GM18526 (cell line): ENCODE data around the gene ACOX1.

ENCODE experiments used
- POLR2A ChIP-seq: IDR thresholded peaks from 3 replicates; pipeline ENCODE4 v1.6.1; 2011; ENCODE audit not compliant: insufficient read length; ENCODE audit errors: extremely low read depth

The ACOX1 gene

GRCh38 chr17:75915268-75915667, 63.7 kb downstream of the ACOX1 start:
- TF ChIP-seq POLR2A, result no peak

- TF ChIP-seq POLR2A, result no peak
These were observed 64.2 kb downstream of the ACOX1 start for GRCh38 chr17:75914643-75915267.

DNA sequence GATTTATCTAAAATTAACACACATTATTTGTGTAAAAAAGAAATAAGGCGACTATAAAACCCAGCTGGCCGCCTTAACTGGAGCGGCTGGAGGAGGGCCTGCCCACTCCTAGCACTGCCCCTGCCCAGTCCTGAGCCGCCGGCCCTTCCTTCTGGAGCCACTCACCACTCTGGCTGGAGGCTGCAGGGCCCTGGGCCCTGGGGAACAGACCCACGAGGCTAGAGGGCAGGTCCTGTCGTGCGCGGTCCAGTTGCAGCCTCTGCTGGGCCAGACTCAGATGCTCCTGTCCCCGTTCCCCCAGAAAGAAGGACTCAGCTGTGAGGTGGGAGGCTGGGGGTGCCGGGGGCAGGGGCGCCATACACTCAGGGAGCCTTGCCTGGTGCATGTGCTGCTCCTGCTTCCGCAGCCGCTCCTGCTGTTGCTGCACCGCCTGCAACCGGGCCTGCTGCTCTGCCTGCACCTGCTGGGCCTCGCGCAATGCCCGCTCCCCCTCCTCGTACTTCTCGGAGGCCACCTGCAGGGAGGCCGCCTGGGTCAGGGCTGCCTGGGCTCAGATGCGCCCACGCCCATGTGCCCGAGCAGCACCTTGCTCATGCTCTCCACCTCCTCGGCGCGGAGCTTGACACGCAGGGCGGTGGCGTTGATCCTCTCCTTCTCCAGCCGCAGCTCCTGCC, 65.3 kb downstream of the ACOX1 start:
- no peak for TF ChIP-seq POLR2A

DNA sequence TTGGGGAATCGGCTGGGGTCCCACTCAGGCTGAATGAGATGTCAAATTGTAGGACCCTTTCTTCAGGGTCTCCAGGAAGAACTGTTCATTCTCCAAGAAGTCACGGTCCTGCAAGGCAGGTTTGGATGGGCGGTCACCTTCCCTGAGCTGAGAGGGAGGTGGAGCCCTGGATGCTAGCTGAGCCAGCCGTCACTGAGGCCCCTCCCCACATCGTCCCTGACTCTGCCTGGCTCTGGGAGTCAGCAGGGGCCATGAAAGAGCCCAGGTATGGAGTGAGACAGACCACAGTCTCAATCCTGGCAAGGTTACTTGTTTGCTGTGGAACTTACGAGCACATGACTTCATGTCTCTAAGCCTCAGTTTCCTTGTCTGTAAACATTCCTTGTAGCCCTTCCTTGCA, 68.3 kb downstream of the ACOX1 start:
- no peak for TF ChIP-seq POLR2A

GRCh38 chr17:75909812-75910274, 69.1 kb downstream of the ACOX1 start:
- TF ChIP-seq POLR2A, result no peak

GRCh38 chr17:75909051-75909811, 69.7 kb downstream of the ACOX1 start:
- no peak for TF ChIP-seq POLR2A

DNA sequence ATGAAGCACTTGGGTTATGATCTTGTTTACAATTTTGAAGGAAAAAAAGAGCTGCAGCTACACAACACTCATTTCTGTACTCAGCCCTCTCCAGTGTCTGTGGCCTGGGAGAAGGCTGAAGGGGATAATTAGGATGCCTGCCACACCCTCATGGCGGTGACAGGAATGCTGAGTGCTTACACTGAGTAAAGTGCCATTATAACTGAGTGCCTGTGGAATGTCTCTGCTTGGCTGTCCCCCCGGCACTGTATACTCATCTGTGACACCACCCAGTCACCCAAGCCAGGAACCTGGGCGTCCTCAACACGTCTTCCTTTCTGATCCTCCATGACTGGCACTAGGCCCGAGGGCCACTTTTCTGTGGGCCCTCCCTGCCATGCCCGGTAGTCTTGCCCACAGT, 70.8 kb downstream of the ACOX1 start:
- TF ChIP-seq POLR2A, result no peak

DNA sequence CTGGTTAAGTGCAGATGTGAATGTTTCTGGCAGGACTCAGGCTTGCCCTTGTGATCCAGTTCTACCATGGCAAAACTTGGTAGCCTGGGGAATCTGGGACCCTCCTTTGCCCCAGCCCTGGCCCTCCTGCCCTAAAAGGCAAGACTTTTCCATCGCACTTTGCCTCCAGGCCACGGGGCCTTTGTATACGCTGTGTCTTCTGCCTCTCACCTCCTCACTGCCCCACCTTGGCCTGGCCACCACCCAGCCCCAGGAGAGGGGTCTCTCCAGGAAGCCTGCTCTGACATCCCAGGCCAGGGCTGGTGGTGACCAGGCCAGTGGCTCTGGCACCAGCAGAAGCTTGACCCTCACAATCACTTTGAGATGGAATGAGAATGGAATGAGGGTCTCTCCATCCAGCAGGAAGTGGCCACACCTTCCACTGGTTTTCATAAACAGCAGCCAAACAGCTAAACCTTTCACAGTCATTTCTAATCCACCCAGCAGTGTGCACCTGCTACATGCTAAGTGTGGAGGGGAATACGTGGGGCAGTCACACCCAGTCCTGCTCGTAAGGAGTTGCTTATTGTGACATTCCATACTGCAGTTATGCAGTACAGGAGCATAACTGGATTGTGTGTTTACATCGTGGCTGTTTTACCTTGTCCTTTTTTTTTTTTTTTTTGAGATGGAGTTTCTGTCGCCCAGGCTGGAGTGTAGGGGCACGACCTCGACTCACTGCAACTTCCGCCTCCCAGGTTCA, 72.7 kb downstream of the ACOX1 start:
- no peak for TF ChIP-seq POLR2A

DNA sequence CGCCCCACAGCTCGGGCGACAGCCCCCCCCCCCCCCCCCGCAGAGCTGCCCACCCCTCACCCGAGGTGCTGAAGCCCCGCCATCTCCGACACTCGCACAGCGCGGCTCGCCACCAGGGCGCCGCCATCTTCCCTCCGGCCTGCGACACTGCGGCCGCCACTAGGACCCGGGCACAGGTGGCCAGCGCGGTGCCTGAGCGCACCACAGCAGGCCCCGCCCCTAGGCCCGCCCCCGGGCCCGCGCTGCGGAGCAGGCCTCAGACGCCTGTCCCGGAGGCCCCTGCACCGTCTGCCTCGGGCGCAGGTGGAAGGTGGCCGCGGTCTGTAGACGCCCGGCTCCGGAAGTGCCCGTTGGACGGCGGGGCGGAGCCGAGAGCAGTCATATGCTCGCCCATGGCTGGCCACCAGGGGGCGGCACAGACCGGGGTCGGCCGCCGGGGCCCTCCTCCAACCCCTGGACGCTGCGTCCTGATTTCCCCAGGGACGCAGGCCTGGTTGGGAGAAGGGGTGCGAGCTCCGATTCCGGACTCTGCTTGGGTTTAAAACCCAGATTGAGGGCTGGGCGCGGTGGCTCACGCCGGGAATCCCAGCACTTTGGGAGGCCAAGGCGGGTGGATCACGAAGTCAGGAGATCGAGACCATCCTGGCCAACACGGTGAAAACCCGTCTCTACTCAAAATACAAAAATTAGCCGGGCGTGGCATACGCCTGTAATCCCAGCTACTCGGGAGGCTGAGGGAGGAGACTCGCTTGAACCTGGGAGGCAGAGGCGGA, 74.0 kb downstream of the ACOX1 start, which contains the start of gene MRPL38:
MRPL38 (minus strand) TSS at position 136 of the 773 bp plus-strand sequence; CDS start at position 127, 9 bp downstream.
- TF ChIP-seq POLR2A, result peak; percentile 78

DNA sequence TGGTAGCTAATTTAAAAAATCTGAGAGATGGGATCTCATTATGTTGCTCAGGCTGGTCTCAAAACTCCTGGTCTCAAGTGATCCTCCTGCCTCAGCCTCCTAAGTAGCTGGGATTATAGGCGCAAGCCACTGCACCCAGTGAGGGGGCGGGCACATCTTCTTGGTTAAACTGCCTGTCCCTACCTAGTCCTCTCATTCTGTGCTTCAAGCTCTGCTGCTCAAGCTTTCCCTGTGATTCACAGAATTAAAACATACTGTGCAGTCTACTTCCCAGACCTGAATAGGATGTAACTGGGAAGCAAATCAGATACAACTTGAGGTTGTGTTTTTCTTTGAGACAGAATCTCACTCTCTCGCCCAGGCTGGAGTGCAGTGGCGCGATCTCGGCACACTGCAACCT, 76.6 kb downstream of the ACOX1 start:
- no peak for TF ChIP-seq POLR2A

GRCh38 chr17:75901727-75902126, 77.2 kb downstream of the ACOX1 start:
- no peak for TF ChIP-seq POLR2A

- no peak for TF ChIP-seq POLR2A
These were observed 78.1 kb downstream of the ACOX1 start for GRCh38 chr17:75900691-75901533.

DNA sequence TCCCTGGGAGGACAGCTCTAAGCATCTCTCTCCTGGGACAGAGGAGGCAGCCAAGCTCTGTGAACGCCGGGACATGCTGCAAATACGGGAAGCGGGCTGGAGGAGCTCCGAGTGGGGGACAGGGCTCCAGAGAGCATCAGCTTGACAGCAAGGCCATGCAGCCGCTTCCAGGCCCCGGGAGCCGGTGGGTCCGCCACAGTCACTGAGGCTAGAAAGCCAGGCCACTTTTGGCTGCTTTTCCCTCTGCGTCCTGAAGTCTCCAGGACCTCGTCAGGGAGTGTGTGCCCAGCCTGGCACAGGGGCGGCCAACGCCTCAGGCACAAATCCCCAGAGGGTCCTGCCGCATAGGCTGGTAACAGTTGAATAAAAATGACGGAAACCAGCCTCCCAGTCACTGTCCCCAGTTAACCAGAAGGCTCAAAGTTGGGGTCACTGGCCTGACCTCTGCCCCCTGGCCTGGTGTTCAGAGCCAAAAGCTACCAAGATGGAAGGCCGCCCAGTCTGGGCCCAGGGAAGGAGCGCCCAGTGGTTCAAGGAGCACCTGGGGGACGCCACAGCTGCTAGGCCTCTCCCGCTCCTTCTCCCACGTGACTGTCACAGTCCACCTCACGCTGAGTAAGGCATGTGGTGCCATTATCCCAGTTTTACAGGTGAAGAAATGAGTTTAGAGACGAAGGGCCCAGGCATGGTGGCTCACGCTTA, 79.0 kb downstream of the ACOX1 start:
- TF ChIP-seq POLR2A, result no peak
